OCI-LY7 (cell line): ENCODE data around the gene GREM1.

ENCODE experiments used
- CTCF ChIP-seq: fragments of 200-600 bp; sonication (generic); conservative IDR thresholded peaks from 2 replicates; pipeline ENCODE4 v1.5.1; 2014; ENCODE audit warnings: mild to moderate bottlenecking, antibody characterized with exemption, low read length, moderate library complexity, mixed read lengths
- EZH2phosphoT487 ChIP-seq: fragments of 200-600 bp; sonication (generic); IDR thresholded peaks from 2 replicates; pipeline ENCODE4 v1.6.1; 2018; ENCODE audit warnings: low read depth, borderline replicate concordance, mild to moderate bottlenecking, mixed run types, antibody characterized with exemption, low read length, moderate library complexity, mixed read lengths

DNA sequence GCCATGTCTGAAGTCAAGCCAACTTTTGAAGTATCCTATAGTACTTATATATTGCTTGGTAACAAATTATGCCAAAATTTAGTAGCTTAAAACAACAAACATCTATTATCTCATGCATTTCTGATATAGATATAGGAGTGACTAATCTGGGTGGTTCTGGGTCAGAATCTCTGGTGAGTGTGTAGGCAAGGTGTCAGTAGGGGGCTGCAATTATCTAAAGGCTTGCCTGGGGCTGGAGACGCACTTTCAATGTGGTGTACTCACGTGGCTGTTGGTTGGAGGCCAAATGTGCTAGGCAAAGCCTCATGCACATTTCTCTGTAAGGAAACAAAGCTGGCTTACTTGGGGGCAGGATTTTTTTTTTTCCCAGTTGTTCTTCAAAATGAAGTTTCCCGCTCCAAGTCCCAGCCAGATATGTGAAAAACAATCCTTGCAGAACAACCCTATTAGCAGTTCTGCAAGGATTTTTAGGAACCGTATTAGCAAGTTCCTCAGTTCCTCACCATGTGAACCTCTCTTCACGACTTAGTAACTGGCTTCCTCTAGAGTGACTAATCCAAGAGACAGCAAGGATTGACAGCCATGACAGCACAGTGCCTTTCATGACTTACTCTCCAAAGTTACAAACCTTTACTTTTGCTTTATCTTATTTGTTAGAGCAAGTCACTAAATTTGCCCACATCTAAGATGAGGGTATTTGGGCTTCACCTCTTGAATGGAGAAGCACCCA lies 25.8 kb downstream of the GREM1 start:
- no peak for TF ChIP-seq CTCF
- TF ChIP-seq EZH2phosphoT487 = no peak
